Bronchial epithelial cell (primary cell): ENCODE data around the gene TMEM120B. TPM values are rescaled to one million over a fixed set of nuclear protein-coding genes. Genes with fewer than 3 reads are reported as not detected.
A peak's percentile ranks its signal among the peaks of the same experiment; 100 is the strongest.
"Not testable (repeated sequence)": the region's sequence is repeated elsewhere in the genome, so short reads cannot be mapped to it uniquely, and the experiment has no call there.

Experiments used
- DNase-seq: peaks from one replicate; pipeline ENCODE4 v3.0.0-alpha.2; 2010; ENCODE audit warnings: low read depth
- FAIRE-seq: peaks from 2 replicates; lab custom pipeline; 2011; peaks lifted over from hg19 to GRCh38; lab: Jason Lieb, UNC
- H3K27me3 ChIP-seq: 2 replicates; pipeline ENCODE4 v1.5.1; 2011; ENCODE audit warnings: low read length; ENCODE audit not compliant: control insufficient read depth, insufficient read depth
- H3K36me3 ChIP-seq: 2 replicates; pipeline ENCODE4 v1.5.1; 2011; ENCODE audit warnings: low read length; ENCODE audit not compliant: control insufficient read depth, insufficient read depth
- H3K4me3 ChIP-seq: 2 replicates; pipeline ENCODE4 v1.5.1; 2011; ENCODE audit warnings: mild to moderate bottlenecking, low read depth, low read length, control low read depth
- CTCF ChIP-seq: IDR thresholded peaks from 2 replicates; pipeline ENCODE4 v1.5.1; 2011; ENCODE audit warnings: mild to moderate bottlenecking, moderate library complexity, low read length, control low read depth, inconsistent platforms; ENCODE audit not compliant: insufficient read depth, severe bottlenecking
- total RNA-seq: library from RNA; depleted of rRNA; stranded (reverse); fragments of >200 nt; gene quantifications from 2 replicates; pipeline ENCODE4 v1.2.1, GENCODE V29; 2014

The TMEM120B gene
- total RNA-seq, 1 donor from 2014 or later = 9.7 TPM

- FAIRE-seq (no peak), DNase-seq (no peak)
- Histone ChIP-seq H3K27me3 (no peaks in the 10 kb centered on the region), H3K36me3 (no peaks in the 10 kb centered on the region), H3K4me3 (no peak overlapping the region)
- no peak for TF ChIP-seq CTCF
These were observed 19.3 kb upstream of the TMEM120B start for GRCh38 chr12:121693155-121693687.

GRCh38 chr12:121697093-121697698, 15.4 kb upstream of the TMEM120B start:
- H3K4me3 ChIP-seq = no peak overlapping the region
- H3K27me3 ChIP-seq = no peaks in the 10 kb centered on the region
- no peaks in the 10 kb centered on the region for H3K36me3 ChIP-seq
- DNase-seq = peak; percentile 57
- no peak for TF ChIP-seq CTCF
- FAIRE-seq = no peak

GRCh38 chr12:121697861-121698260, 14.7 kb upstream of the TMEM120B start:
- not testable (repeated sequence) for DNase-seq, FAIRE-seq, H3K4me3 ChIP-seq, H3K36me3 ChIP-seq, H3K27me3 ChIP-seq

- Histone ChIP-seq H3K27me3 (no peaks in the 10 kb centered on the region), H3K36me3 (no peaks in the 10 kb centered on the region), H3K4me3 (no peak overlapping the region)
- DNase-seq = no peak
- FAIRE-seq = no peak
- no peak for TF ChIP-seq CTCF
These were observed 10.8 kb upstream of the TMEM120B start for GRCh38 chr12:121701667-121702277.

- H3K4me3 ChIP-seq = no peak overlapping the region
- no peaks in the 10 kb centered on the region for H3K27me3 ChIP-seq
- no peak for DNase-seq
- FAIRE-seq = no peak
- no peaks in the 10 kb centered on the region for H3K36me3 ChIP-seq
- no peak for TF ChIP-seq CTCF
These were observed 9.6 kb upstream of the TMEM120B start for GRCh38 chr12:121702944-121703343.

GRCh38 chr12:121705514-121705913, 7.0 kb upstream of the TMEM120B start:
- H3K27me3 ChIP-seq = no peaks in the 10 kb centered on the region
- DNase-seq (no peak), FAIRE-seq (no peak)
- H3K4me3 ChIP-seq = no peak overlapping the region
- no peaks in the 10 kb centered on the region for H3K36me3 ChIP-seq
- no peak for TF ChIP-seq CTCF
